Measurements from ENCODE around the gene NFIC. TPM values are rescaled to one million over a fixed set of nuclear protein-coding genes. Genes with fewer than 3 reads are reported as not detected.

Gene NFIC
- total RNA-seq, 2 donors from 2014 or later, result 111 to 196 TPM

- peaks cover 0 to 68% of the 10 kb centered on the region in 2 donors for H3K4me1 ChIP-seq
- TF ChIP-seq CTCF (IDR thresholded peaks at IDR 0.05), result no peak
- H3K36me3 ChIP-seq, result peaks cover 31% of the 10 kb centered on the region
- no peaks in the 10 kb centered on the region for H3K27me3 ChIP-seq
- DNase-seq (ENCODE audit: low spot score), result no peak
- H3K4me3 ChIP-seq, result no peak overlapping the region
- no peaks in the 10 kb centered on the region for H3K9me3 ChIP-seq
- H3K27ac ChIP-seq, result peak overlapping the region; percentile 70 to 71
Measured at GRCh38 chr19:3463714-3464586, 97.6 kb downstream of the NFIC start.

GRCh38 chr19:3464587-3465235 is 98.3 kb downstream of the NFIC start:
- Histone ChIP-seq H3K4me1 (peaks cover 0 to 60% of the 10 kb centered on the region in 2 donors), H3K4me3 (no peak overlapping the region), H3K27me3 (no peaks in the 10 kb centered on the region), H3K9me3 (no peaks in the 10 kb centered on the region), H3K27ac (peak overlapping the region; percentile 70 to 71), H3K36me3 (peaks cover 31% of the 10 kb centered on the region)
- DNase-seq (ENCODE audit: low spot score), result no peak
- no peak for TF ChIP-seq CTCF (IDR thresholded peaks at IDR 0.05)

GRCh38 chr19:3465552-3465951 is 99.2 kb downstream of the NFIC start:
- Histone ChIP-seq H3K9me3 (no peaks in the 10 kb centered on the region), H3K4me1 (peaks cover 0 to 52% of the 10 kb centered on the region in 2 donors), H3K27me3 (no peaks in the 10 kb centered on the region), H3K4me3 (no peak overlapping the region), H3K27ac (peak overlapping the region; percentile 62 to 78), H3K36me3 (peaks cover 30% of the 10 kb centered on the region)
- DNase-seq (ENCODE audit: low spot score), result no peak
- TF ChIP-seq CTCF (IDR thresholded peaks at IDR 0.05), result no peak

- no peak for TF ChIP-seq CTCF (IDR thresholded peaks at IDR 0.05)
- H3K36me3 ChIP-seq, result peaks cover 26% of the 10 kb centered on the region
- peaks cover 0 to 49% of the 10 kb centered on the region in 2 donors for H3K4me1 ChIP-seq
- no peak overlapping the region for H3K4me3 ChIP-seq
- no peak for DNase-seq (ENCODE audit: low spot score)
- H3K9me3 ChIP-seq, result no peaks in the 10 kb centered on the region
- no peaks in the 10 kb centered on the region for H3K27me3 ChIP-seq
- peak overlapping the region; percentile 62 to 78 for H3K27ac ChIP-seq
Measured at GRCh38 chr19:3466635-3467034, 100.3 kb downstream of the NFIC start.

- peak overlapping the region; percentile 62 to 78 for H3K27ac ChIP-seq
- no peaks in the 10 kb centered on the region for H3K9me3 ChIP-seq
- peaks cover 18% of the 10 kb centered on the region for H3K36me3 ChIP-seq
- peaks cover 0 to 57% of the 10 kb centered on the region in 2 donors for H3K4me1 ChIP-seq
- no peak overlapping the region for H3K4me3 ChIP-seq
- DNase-seq (ENCODE audit: low spot score), result no peak
- no peaks in the 10 kb centered on the region for H3K27me3 ChIP-seq
- no peak for TF ChIP-seq CTCF (IDR thresholded peaks at IDR 0.05)
Measured at GRCh38 chr19:3467437-3468198, 101.2 kb downstream of the NFIC start.
